ENCODE measurements around the gene C6orf132. TPM values are rescaled to one million over a fixed set of nuclear protein-coding genes. Genes with fewer than 3 reads are reported as not detected.
A peak's percentile ranks its signal among the peaks of the same experiment; 100 is the strongest.

C6orf132 gene
- total and polyA plus RNA-seq, 2 of the 4 experiments (the other 2 are of a cell fraction): 0.72 to 1.7 TPM

GRCh38 chr6:42148058-42148457 is 5.6 kb upstream of the C6orf132 start:
- intact Hi-C loops (cut with micrococcal nuclease) (no loop called here), dilution Hi-C loops (cut with HindIII; ENCODE audit: low sequenced_read_pairs, unreplicated experiment) (no loop called here), in situ Hi-C loops (cut with MboI; ENCODE audit: low sequenced_read_pairs) (no loop called here)
- H3K9ac ChIP-seq (ENCODE audit: low read depth, low read length): no peak overlapping the region
- WGBS, 2 experiments (ENCODE audit: extremely low coverage in 2 of 2, insufficient read length in 1 of 2): no CpG with 5 or more reads among the region's 3 CpGs
- H4K20me1 ChIP-seq (ENCODE audit: insufficient read depth, low read length): no peaks in the 10 kb centered on the region
- H2BK5ac ChIP-seq (ENCODE audit: low read depth, low read length, poor library complexity, severe bottlenecking): no peak overlapping the region
- H4K8ac ChIP-seq (ENCODE audit: low read depth in 2 of 2, low read length in 2 of 2): no peak overlapping the region
- H3K9me3 ChIP-seq (ENCODE audit: control insufficient read depth, insufficient read depth, low read length): no peaks in the 10 kb centered on the region
- H3K27me3 ChIP-seq (ENCODE audit: control insufficient read depth, insufficient read depth, low read length): peaks cover 2% of the 10 kb centered on the region; the same call in 1 of the 2 replicates
- ChIA-PET CTCF (interaction anchor here (0.6 kb wide), 1 partner anchor 104 kb away, joined by 3 read pairs; no protein-coding TSS in a partner anchor), POLR2A (ENCODE audit: unreplicated experiment) (no interaction called here)
- H3K56ac ChIP-seq (ENCODE audit: extremely low read depth, insufficient read depth, low read length): no peak overlapping the region
- H2AK5ac ChIP-seq (ENCODE audit: low read depth, low read length): no peak overlapping the region; the same call in 1 of the 2 replicates
- no peaks in the 10 kb centered on the region for H3K36me3 ChIP-seq (ENCODE audit: control insufficient read depth, insufficient read depth, low read length)
- H2AFZ ChIP-seq (replicated peaks; ENCODE audit: low read length, poor library complexity): peak overlapping the region; percentile 16
- no peak overlapping the region for H2BK20ac ChIP-seq (ENCODE audit: low read depth, low read length)
- no peak overlapping the region for H3K18ac ChIP-seq (ENCODE audit: low read depth, low read length)
- H3K4ac ChIP-seq (ENCODE audit: low read depth, low read length): no peak overlapping the region
- peaks cover 3% of the 10 kb centered on the region; the same call in 1 of the 2 replicates for H3K9me1 ChIP-seq (ENCODE audit: insufficient read depth, low read length)
- TF ChIP-seq BHLHE40 (IDR thresholded peaks at IDR 0.05; ENCODE audit: low read depth, low read length) (no peak), MAFK (IDR thresholded peaks at IDR 0.05; ENCODE audit: low read depth, low read length) (0 out of 2 replicates have a peak, but pooled peaks have one; percentile 10)
- H3K14ac ChIP-seq (replicated peaks; ENCODE audit: low read depth, low read length): no peak overlapping the region
- H2AK9ac ChIP-seq (replicated peaks; ENCODE audit: low read depth, low read length, poor library complexity): no peak overlapping the region
- no peak overlapping the region for H3K4me2 ChIP-seq (ENCODE audit: low read depth, low read length)
- no peak overlapping the region for H2BK120ac ChIP-seq (ENCODE audit: low read depth, low read length)
- ATAC-seq (ENCODE audit: low read depth) (peak; percentile 61; the same call in 1 of the 2 replicates), DNase-seq (peak; percentile 42)
- no peak overlapping the region for H3K23ac ChIP-seq (ENCODE audit: low read depth, low read length)
- H3K4me3 ChIP-seq (ENCODE audit: insufficient read depth, low read depth, low read length): no peak overlapping the region
- H4K91ac ChIP-seq (ENCODE audit: insufficient read depth, low read depth, low read length): no peak overlapping the region
- no peaks in the 10 kb centered on the region; a peak in 1 of 4 replicates for H3K79me1 ChIP-seq (ENCODE audit: low read depth in 1 of 2, low read length in 2 of 2)
- H2BK15ac ChIP-seq (ENCODE audit: low read depth, low read length): no peak overlapping the region
- no peaks in the 10 kb centered on the region for H3K4me1 ChIP-seq (ENCODE audit: control insufficient read depth, insufficient read depth, low read length)
- no TSS peak for BruUV-seq (replicated peaks)
- no peak overlapping the region for H3K27ac ChIP-seq (ENCODE audit: insufficient read depth, low read length)
- H4K5ac ChIP-seq (ENCODE audit: low read depth, low read length): no peak overlapping the region

All from IMR-90 (cell line).